PC-9 (cell line): Measurements from ENCODE around the gene LMF1. TPM values are rescaled to one million over a fixed set of nuclear protein-coding genes. Genes with fewer than 3 reads are reported as not detected.

ENCODE experiments used
- BruUV-seq: library from RNA; stranded (reverse); fragments of 400-500 nt; replicated peaks from 2 replicates; lab custom pipeline; 2021; lab: Mats Ljungman, UMichigan
- CTCF ChIA-PET: fragments of 300-600 bp; sonication (Branson Sonifier 250); formaldehyde crosslinking; loops from one replicate; lab custom pipeline; 2022; ENCODE audit warnings: antibody characterized with exemption; lab: Charles Lee
- POLR2A ChIA-PET: fragments of 300-600 bp; sonication (Branson Sonifier 250); formaldehyde crosslinking; loops from one replicate; lab custom pipeline; 2022; ENCODE audit warnings: antibody characterized with exemption; ENCODE audit not compliant: unreplicated experiment; lab: Charles Lee
- DNase-seq, 2 experiments: peaks; one replicate each; pipeline versions ENCODE4 v3.0.0 to v3.0.0-alpha.2; 2015 to 2022; ENCODE audit warnings: mixed read lengths in 1 of 2
- H2AFZ ChIP-seq: fragments of 200-600 bp; sonication (generic); 2 replicates; pipeline ENCODE4 v1.8.1; 2017; ENCODE audit warnings: antibody characterized with exemption
- H3F3A ChIP-seq: fragments of 200-600 bp; sonication (generic); 2 replicates; pipeline ENCODE4 v1.8.1; 2017; ENCODE audit warnings: antibody characterized with exemption, mild to moderate bottlenecking, low read depth; ENCODE audit not compliant: insufficient read depth
- H3K27ac ChIP-seq: fragments of 200-600 bp; sonication (generic); 2 replicates; pipeline ENCODE4 v1.6.1; 2016; ENCODE audit warnings: mixed run types
- H3K27me3 ChIP-seq: fragments of 200-600 bp; sonication (generic); 2 replicates; pipeline ENCODE4 v1.6.1; 2016; ENCODE audit warnings: low read depth, mixed run types; ENCODE audit not compliant: insufficient read depth
- H3K36me3 ChIP-seq: fragments of 200-600 bp; sonication (generic); 2 replicates; pipeline ENCODE4 v1.6.1; 2016; ENCODE audit warnings: low read depth, mixed run types
- H3K4me1 ChIP-seq: fragments of 200-600 bp; sonication (generic); replicated peaks from 2 replicates; pipeline ENCODE4 v1.6.1; 2016; ENCODE audit warnings: mixed run types; ENCODE audit not compliant: insufficient read depth
- H3K4me2 ChIP-seq: fragments of 200-600 bp; sonication (generic); 2 replicates; pipeline ENCODE4 v1.6.1; 2017; ENCODE audit warnings: mixed run types
- H3K4me3 ChIP-seq: fragments of 200-600 bp; sonication (generic); 2 replicates; pipeline ENCODE4 v1.6.1; 2016; ENCODE audit warnings: mixed run types
- H3K79me2 ChIP-seq: fragments of 200-600 bp; sonication (generic); 2 replicates; pipeline ENCODE4 v1.6.1; 2017; ENCODE audit warnings: low read depth, mixed run types
- H3K9me2 ChIP-seq: fragments of 200-600 bp; sonication (generic); 2 replicates; pipeline ENCODE4 v1.8.1; 2017; ENCODE audit warnings: mild to moderate bottlenecking; ENCODE audit not compliant: insufficient read depth
- H3K9me3 ChIP-seq: fragments of 200-600 bp; sonication (generic); 2 replicates; pipeline ENCODE4 v1.8.1; 2016; ENCODE audit warnings: low read depth; ENCODE audit not compliant: insufficient read depth
- H4K20me1 ChIP-seq: fragments of 200-600 bp; sonication (generic); 2 replicates; pipeline ENCODE4 v1.8.1; 2017; ENCODE audit not compliant: insufficient read depth
- EZH2 ChIP-seq: fragments of 200-600 bp; sonication (generic); IDR thresholded peaks from 2 replicates; pipeline ENCODE4 v1.8.0; 2017; ENCODE audit warnings: antibody characterized with exemption, low read depth
- intact Hi-C: fragments of 100-400 bp; cut with micrococcal nuclease; formaldehyde crosslinking; loops from one replicate; pipeline ENCODE4 v1.10.0; 2022; ENCODE audit not compliant: unreplicated experiment
- total RNA-seq: library from RNA; stranded (reverse); gene quantifications from 2 replicates; pipeline ENCODE4 v1.2.3, GENCODE V29; 2021
- TF ChIP-seq, protein P1 (sequence below): fragments of 200-600 bp; sonication (generic); conservative IDR thresholded peaks from 2 replicates; pipeline ENCODE4 v1.6.1; 2017; ENCODE audit warnings: mixed run types, antibody characterized with exemption, mild to moderate bottlenecking, moderate library complexity

Gene LMF1
- total RNA-seq, 1 experiment from 2014 or later, result 31.3 TPM

DNA sequence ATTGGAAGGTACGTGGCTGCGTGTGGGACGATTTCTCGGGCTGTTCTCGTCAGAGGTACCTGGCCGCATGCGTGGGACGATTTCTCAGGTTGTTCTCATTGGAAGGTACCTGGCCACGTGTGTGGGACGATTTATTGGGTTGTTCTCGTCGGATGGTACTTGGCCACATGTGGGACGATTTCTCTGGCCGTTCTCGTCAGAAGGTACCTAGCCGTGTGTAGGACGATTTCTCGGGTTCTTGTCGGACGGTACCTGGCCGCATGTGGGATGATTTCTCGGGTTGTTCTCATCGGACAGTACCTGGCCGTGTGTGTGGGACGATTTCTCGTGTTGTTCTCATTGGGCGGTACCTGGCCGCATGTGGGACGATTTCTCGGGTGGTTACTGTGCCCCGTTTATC lies 120.1 kb downstream of the LMF1 start:
- DNase-seq, result no peak
- H3K27ac ChIP-seq, result no peak overlapping the region
- H3K4me2 ChIP-seq, result no peak overlapping the region
- peaks cover 3% of the 10 kb centered on the region; the same call in 1 of the 2 replicates for H3F3A ChIP-seq
- H3K4me1 ChIP-seq, result no peaks in the 10 kb centered on the region
- intact Hi-C loops, result no loop called here
- ChIA-PET CTCF (no interaction called here), POLR2A (no interaction called here)
- no peaks in the 10 kb centered on the region for H3K79me2 ChIP-seq
- TF ChIP-seq, protein P1, sequence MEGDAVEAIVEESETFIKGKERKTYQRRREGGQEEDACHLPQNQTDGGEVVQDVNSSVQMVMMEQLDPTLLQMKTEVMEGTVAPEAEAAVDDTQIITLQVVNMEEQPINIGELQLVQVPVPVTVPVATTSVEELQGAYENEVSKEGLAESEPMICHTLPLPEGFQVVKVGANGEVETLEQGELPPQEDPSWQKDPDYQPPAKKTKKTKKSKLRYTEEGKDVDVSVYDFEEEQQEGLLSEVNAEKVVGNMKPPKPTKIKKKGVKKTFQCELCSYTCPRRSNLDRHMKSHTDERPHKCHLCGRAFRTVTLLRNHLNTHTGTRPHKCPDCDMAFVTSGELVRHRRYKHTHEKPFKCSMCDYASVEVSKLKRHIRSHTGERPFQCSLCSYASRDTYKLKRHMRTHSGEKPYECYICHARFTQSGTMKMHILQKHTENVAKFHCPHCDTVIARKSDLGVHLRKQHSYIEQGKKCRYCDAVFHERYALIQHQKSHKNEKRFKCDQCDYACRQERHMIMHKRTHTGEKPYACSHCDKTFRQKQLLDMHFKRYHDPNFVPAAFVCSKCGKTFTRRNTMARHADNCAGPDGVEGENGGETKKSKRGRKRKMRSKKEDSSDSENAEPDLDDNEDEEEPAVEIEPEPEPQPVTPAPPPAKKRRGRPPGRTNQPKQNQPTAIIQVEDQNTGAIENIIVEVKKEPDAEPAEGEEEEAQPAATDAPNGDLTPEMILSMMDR, result no peak
- TF ChIP-seq EZH2, result no peak
- no peaks in the 10 kb centered on the region for H3K9me3 ChIP-seq
- no TSS peak for BruUV-seq
- no peaks in the 10 kb centered on the region for H4K20me1 ChIP-seq
- H3K27me3 ChIP-seq, result peaks cover 80% of the 10 kb centered on the region
- no peak overlapping the region for H2AFZ ChIP-seq
- no peaks in the 10 kb centered on the region for H3K36me3 ChIP-seq
- no peak overlapping the region for H3K4me3 ChIP-seq
- no peaks in the 10 kb centered on the region for H3K9me2 ChIP-seq

DNA sequence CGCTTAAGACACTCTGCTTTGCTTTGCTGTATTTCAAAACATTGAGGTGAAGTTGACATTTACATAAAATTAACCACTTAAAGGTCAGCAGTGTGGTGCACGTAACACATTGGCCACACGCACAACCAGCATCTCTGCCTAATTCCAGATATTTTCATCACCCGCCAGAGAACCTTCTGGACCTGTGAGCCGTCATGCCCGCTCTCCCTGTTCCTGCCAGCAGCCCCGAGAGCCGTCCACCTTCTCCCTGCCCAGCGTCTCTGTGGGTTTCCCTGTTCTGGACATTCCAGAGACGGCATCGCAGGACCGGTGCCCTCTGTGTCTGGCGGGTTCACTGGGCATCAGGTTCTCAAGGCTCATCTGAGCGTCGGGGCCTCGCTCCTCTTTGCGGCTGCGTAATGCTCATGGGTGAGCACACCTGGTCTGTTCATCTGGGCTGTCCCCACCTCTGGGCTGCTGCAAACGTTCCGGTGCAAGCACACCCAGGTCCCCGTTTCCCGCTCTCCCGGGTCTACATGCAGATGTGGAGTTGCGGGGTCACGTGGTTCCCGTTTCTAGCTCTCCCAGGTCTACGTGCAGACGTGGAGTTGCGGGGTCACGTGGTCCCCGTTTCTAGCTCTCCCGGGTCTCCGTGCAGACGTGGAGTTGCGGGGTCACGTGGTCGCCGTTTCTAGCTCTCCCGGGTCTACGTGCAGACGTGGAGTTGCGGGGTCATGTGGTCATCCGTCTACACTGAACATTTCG lies 122.1 kb downstream of the LMF1 start:
- H3K9me2 ChIP-seq, result no peaks in the 10 kb centered on the region
- TF ChIP-seq, protein P1, result no peak
- TF ChIP-seq EZH2, result no peak
- BruUV-seq, result no TSS peak
- H3K79me2 ChIP-seq, result no peaks in the 10 kb centered on the region
- H3K4me1 ChIP-seq, result no peaks in the 10 kb centered on the region
- intact Hi-C loops, result no loop called here
- no peak overlapping the region for H3K27ac ChIP-seq
- CTCF ChIA-PET, result interaction anchor here (0.7 kb wide), 1 partner anchor 349 kb away, joined by 5 read pairs; no protein-coding TSS in a partner anchor
- DNase-seq, result no peak
- no peaks in the 10 kb centered on the region for H3K36me3 ChIP-seq
- POLR2A ChIA-PET, result no interaction called here
- H3F3A ChIP-seq, result peaks cover 3% of the 10 kb centered on the region; the same call in 1 of the 2 replicates
- H3K27me3 ChIP-seq, result peaks cover 79% of the 10 kb centered on the region
- no peak overlapping the region for H3K4me3 ChIP-seq
- no peak overlapping the region for H3K4me2 ChIP-seq
- H4K20me1 ChIP-seq, result no peaks in the 10 kb centered on the region
- no peaks in the 10 kb centered on the region for H3K9me3 ChIP-seq
- no peak overlapping the region for H2AFZ ChIP-seq

DNA sequence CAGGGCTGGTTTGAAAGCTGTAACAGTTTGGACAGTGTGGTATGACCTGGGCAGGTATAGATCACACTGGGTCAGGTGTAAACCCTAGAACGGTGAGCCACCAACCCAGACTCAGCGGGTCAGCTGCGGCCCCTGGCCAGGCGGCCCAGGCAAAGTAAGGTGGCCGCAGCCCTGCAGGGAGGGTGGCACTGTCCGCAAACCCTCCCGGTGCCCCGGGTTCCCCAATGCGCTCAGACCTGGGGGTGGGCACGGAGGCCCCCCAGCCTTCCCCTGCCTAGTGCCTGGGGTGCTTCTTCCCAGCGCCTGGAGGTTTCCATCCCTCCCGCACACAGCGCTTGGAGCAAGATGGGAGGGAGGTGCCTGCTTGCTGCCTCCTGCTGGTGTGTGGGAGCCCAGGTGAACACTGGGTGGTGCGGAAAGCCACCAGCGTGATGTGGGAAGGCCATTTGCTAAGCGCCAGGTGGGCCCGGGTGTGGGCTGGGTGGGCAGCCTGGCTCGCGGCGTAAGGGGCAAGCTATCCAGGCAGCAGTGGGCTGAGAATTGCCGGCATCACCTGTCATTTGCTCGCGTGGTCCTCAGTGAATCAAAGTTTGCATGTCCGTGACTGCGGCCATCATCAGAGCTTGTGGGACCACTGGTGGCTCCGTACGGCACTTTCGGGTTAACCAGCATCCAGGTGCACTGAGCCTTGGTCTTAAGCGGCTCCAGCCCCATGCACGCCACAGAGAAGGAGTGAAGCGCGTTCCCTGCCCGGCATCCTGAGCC lies 122.9 kb downstream of the LMF1 start:
- Histone ChIP-seq H3K9me3 (no peaks in the 10 kb centered on the region), H3K36me3 (no peaks in the 10 kb centered on the region), H4K20me1 (no peaks in the 10 kb centered on the region), H3K4me1 (no peaks in the 10 kb centered on the region), H3K27me3 (peaks cover 80% of the 10 kb centered on the region), H3K27ac (no peak overlapping the region), H2AFZ (no peak overlapping the region), H3K9me2 (no peaks in the 10 kb centered on the region), H3K79me2 (no peaks in the 10 kb centered on the region), H3K4me3 (no peak overlapping the region), H3K4me2 (no peak overlapping the region), H3F3A (peaks cover 3% of the 10 kb centered on the region; the same call in 1 of the 2 replicates)
- ChIA-PET POLR2A (no interaction called here), CTCF (no interaction called here)
- BruUV-seq, result no TSS peak
- no peak for DNase-seq
- TF ChIP-seq, protein P1, result no peak
- TF ChIP-seq EZH2, result no peak
- intact Hi-C loops, result no loop called here
